Activated T-helper 1 cell treated with anti-CD3 and anti-CD28 coated beads, Interleukin-2, amount 50 U/mL, for 16 hours (primary cell): Measurements from ENCODE around the gene STPG4.

Source experiments
- DNase-seq, 2 donors: peaks; one replicate each; pipeline ENCODE4 v3.0.0-alpha.2; 2020; ENCODE audit warnings: low read depth in 1 of 2, low spot score in 1 of 2

Gene STPG4

DNA sequence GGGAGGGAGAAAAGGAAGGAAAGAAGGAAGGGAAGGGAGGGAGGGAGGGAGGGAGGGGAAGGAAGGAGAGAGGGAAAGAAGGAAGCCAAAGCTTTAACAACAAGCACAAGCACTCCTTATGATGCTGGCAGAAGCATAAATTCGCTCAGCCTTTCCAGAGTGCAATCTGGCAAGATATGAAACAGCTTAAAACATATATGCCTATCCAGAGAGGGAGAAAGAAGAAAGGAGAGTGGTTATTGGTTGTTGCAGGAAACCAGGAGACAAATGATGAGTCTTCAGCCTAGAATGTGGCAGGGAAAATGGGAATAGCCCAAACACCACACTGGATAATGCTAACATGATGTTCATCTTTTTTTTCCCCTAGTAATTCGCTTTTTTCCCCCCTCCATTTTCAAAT is 64.0 kb downstream of the STPG4 start:
- no peak for DNase-seq

DNA sequence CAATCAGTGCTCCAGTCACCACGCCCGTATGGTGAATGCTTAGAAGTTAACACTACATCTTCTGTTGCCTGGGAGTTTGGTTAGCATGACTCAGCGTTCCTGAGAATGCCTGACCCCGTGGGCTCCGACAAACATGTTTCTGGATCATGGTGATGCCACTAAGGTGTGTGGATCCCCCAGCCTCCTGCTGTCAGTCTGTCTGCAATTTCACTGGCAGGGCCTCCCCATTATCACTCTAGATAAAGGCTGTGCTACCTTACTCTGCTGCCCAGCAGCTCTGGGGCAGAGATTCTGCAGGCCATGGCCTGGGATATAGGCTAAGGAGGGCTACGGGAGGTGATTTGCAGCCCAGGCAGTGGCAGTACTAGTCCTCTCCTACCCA is 66.0 kb downstream of the STPG4 start:
- no peak for DNase-seq

DNA sequence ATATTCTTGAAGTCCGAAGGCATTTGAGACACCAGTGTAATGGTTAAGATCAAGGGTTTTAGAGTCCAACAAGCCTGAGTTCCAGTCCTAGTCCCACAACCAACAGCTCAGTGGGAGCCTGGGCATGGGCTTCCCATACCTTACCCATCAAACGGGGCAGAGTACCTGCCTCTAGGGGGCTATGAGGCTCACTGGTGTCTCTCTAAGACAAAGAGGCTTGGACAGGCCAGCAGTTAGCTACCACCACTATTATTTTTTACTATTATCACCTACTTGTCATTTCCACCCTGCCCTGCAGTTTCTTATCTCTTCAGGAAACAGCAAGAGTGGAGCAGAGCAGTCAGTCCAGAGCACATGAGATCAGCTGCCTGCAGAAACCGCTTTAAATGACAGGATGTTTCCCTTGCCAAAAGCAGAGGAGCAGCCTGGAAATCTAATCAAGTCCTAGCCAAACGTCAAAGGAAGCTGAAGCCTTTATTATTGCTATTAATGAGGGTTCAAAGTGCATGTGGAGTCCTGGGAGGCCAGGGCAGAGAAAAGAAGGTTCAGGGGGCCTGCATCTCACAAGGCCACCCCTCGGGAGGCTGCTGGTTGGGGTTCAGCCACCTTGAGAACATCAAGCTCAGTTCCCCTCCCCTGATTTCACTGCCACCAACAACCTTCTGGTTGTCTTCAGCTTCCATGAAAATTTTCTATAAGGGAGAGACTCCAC is 66.6 kb downstream of the STPG4 start:
- no peak for DNase-seq

DNA sequence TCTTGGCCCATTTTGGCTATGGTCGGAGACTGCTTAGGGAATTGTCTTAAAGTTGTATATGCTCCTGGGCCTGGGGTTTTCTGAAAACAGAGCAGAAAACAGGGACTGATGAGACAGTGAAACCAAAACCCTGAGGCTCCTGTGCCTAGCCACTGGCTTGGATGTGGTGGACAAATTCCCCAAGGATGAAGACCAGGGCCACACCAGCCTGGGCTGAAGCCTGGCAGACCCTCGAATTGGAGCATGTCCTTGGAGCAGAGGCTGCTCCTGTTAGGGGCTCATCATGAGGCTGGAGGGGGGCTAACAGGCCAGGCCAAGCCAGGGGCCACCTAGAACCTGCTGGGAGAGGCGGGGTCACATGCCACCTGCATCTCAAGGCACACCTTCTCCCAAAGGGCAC is 68.1 kb downstream of the STPG4 start:
- DNase-seq: no peak

DNA sequence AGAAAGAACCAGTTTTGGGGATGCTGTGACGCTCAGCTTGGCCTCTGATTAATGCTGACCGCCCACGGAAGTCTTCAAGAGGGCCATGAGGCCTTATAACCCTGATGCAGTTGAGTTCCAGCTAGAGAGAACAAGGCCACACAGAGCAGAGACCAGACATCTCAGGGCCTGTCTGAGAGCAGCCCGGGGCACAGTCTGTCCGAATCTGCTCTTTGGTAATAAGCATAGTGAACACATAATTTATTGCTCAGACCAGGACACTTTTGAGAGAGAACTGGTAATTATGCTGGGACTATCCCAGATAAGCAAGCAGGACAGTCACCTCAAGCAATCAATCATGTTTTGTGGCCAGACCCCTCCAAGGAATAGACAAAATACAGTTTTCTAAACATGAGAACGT is 68.5 kb downstream of the STPG4 start:
- DNase-seq: no peak

DNA sequence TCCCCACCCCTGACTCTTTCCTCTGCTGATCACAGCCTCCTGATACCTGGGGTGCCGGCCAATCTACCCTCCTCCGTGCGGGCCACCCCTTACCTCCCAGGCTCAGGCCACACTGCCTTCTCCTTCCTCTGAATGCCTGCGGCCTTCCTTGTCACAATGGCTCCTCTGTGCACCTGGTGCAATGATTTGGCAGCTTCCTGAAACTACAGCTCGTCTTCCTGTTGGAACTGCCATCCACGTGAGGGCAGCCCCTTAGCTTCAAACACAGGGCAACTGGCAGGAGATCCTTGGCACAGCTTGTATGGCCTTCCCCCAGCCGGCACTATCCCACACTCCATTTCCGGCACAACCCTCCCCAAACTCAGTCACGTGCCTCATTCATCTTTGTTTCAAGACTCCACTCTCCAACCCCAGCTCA is 69.0 kb downstream of the STPG4 start:
- no peak for DNase-seq

DNA sequence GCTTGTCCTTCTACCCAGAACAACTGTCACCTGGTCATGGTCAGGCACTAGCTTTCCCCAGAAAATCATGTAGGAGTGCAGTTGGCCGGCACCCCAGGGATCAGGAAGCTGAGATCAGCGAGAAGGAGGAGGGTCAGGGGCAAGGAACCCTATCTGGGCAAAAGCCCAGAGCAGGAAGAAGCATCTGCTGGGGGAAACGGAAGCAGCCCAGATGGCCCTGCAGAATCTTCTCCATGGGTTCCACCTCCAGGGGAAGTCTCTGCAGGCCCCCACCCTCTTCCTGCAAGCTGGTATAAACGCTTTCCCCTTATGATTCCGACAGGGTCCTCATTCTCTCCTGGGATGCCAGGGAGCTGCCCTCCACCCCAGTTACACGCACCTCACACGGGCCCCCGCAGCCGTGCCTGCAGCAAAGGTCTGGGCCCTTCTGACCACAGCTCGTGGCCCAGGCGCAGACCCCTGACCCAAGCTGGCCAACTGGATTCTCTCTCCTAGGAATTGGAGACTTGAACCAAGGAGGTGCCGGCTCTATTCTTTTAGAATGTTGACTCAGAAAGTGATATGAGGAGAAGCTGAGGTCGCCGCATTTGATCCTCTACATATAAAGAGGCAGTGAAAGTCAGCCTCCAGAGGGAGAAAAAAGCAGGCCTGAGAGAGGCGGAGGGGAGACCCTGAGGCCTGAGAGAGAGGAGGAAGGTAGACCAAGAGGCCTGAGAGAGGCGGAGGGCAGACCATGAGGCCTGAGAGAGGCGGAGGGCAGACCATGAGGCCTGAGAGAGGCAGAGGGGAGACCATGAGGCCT is 71.0 kb downstream of the STPG4 start:
- DNase-seq: no peak

DNA sequence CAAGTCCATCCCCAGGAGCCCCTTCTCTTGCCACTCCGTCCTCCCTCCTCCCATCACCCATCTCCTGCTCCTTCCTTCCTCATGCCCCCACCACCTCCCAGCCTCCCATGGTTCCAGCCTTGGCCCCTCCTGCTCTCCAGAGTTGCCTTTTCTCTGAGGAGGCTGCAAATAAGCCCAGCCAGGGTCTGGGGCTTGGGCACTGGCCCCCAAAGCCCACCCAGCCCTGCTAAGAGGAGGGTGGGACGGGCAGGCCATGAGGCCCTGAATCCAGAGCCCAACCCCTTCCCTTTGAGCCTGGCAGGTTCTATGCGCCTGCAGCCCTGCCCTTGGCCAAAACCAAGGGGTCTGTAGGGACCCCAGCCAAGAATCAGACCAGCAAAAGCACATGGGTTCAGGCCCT is 71.6 kb downstream of the STPG4 start:
- no peak for DNase-seq

DNA sequence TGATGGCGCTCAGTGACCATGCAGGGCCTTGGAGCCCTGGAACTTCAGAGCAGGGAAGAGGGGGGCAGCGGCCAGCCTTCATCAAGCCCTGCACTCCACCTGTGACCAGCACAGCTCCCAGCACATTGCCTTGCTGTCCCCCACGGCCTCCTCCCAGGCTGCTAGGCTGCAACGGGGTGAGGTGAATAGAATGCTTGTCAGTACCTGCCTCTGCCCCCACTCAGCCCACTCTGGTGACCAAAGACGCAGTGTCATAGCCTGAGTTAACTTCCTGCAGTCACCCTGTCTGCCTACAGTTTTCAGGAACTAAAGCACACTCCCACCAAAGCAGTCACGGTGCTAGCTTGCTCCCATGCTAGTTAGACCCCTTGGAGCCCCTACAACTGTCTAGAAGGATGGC is 72.1 kb downstream of the STPG4 start:
- DNase-seq: no peak

DNA sequence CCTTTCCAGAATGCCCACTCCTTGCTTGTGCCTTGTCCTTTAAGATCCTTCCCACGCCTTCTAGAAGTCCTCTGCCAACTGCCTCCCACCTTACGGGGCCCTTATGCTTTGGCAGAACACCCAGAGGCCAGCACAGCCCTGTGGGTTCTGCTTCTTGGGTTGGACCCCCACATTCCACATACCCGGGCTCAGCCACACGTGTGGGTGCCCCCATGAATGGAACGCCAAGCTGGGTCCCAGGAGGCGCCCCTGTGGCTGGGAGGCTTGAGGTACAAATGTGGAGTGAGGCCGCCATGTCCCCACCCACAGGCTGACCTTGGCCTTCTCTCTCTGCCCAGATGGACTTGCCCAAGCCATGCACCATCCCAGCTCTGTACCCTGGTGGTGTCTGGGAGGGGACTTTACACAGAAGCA is 74.2 kb downstream of the STPG4 start:
- DNase-seq: no peak

DNA sequence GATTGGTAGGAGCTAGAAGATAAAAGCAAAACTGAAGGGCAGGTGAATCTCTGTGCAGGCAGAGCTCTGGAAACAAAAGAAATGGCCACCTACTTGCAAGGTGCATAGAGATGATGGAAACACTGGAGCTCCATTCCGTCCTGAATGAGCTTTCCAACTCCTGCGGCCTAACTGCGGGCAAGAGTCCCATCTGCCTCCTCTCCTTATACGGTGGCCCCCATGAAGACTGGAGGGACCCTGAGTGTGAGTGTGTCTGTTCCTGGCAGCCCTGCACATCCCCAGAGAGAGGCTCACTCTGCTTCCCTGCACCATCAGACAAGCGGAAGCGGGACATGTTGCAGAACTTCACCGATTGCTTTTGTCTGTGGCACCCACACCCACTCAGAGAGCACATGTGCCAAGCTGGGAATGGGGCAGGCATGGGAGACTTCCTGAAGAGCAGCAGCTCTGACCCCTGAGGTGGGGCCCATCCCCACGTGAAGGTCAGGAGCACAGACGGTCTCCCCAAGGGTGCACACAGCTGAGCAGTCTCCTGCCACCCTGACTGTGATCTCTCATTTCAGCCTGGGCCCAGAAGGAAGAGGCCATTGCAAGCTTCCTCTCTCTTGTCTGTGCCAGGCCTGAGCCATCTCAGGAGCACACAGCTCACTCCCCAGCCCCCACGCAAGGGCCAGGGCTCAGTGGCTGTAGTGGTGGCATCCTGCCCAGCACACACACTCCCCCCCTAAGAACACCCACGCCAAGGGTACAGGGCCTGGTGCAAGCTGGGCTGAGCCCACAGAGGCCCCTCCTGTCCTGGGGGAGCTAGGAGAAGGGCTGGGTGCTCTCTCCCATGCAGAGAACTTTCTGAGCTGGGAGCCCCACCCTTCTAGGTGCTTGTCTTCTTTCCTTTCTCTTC is 75.3 kb downstream of the STPG4 start:
- DNase-seq: no peak

DNA sequence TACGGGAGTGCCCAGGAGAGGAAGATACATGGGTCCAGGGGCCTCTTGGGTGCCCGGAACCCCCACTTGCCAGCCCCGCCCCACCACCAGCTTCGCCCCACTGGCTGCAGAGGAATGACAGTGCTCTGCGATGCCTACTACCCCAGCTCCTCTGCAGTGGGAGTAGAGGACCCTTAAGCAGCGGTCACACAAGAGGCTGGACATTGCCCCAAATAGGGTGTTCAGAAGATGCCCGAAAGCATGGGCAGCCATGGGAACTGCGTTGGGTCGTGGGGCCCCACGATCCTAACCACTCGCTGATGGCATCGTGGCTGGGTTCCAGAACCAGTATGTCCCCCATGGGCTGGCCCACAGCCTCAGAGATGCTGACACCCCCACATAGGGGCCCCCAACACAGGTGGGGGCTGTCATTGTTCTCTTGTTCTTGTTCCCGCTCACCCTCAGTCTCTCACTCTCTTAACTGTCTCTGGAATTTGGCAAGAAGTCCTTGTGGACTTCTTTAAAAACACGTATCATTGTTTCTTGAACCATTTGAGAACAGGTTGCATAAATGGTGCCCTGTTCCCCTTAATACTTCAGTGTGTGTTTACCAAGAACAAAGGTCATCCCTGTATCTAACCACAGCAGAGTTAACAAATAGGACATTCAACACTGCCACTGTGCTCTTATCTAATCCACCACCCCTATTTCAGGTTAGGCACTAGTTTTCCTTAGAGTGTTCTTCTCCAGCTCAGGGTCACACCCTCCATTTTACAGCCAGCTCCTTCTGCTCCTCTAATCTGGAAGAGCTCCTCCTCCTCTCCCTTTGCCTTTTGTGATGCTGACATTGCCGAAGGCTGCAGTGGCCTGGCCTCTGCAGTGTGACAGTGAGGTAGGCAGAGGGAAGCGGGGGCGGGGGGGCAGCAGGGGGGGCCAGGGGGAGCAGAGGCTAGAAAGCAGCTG is 76.3 kb downstream of the STPG4 start:
- no peak for DNase-seq

DNA sequence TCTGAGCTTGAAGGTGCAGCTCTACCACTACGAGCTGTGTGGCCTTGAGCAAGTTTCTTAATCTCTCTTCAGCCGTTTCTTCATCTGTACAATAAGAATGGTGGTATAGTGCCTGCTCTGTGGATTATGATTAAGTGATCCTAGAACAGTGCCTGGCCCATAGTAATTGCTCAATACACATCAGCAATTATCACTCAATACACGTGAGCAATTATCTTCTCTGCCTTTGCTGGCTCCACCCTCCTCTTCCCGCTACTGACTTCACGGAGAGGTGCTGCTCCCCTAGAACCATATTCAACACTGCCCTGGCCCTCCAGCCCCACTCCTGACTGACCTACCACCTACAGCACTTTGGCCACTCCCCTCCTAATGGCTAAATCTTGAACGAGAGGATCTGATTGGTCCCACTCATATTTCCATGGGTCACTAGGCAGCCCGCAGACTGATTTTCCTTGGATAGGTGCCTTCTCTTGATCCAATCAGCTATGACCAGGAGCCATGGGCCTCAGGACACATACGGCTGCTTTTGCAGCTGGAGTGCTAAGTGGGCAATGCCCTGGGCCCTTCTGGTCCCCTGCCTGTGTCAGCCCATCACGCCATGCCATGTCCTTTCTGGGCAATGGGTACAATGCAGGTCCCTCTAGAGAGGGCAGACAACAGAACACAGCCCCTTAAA is 77.5 kb downstream of the STPG4 start:
- DNase-seq: no peak

DNA sequence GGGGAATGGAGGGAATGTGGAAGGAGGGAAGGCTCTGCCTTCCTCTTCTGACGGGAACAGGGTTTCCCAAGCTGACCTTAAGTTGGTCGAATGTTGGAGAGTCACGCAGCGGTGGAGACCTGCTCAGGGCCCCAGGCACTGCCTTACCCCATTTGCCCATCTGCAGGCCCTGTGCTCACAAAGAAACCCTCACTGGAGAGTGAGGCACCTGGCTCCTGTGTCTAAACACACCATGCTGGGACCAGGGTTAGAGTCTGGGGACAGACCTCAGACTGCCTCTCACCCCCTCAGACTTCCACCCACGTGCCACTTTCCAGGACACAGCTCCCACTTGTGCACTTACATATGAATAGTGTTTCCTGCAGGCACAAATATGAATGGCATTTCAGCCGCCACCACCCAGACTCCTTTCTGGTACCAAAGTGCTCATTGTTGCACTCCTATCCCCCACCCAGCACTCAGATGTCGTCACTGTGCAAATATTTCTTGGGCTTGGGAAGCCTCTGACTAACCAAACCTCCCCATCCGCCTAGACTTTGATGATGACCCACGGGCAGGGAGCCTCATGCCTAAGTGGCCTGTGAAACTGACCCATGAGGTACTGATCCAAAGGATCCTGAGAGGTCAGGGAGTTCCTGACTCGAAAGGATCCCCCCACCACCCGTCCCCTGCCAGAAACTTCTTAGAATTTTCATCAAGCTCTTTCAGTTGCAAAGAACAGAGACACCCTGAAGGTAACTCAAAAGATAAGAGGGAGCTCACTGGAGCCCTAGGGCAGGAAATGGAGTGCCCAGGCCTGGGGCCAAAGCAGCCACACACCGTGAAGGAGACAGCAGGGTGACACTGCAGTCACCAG is 78.3 kb downstream of the STPG4 start:
- DNase-seq: no peak

DNA sequence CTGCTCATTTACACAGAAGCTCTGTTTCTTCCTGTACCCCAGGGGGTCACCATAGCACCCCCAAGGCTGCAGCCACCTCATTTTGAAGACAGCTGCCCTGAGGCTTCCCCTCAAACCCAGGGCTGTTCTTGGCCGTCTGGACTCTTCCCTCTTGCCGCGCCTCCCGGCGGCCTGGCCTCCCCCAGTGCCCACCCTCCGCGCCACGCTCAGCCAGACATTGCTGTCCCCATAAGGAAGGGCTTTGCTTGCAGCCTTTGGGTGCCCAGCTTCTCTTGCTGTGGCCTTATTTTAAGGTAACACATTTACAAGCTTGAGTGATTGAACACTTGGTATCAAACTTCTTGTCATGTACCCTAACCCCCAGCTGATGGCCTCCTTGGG is 79.0 kb downstream of the STPG4 start:
- DNase-seq: no peak

DNA sequence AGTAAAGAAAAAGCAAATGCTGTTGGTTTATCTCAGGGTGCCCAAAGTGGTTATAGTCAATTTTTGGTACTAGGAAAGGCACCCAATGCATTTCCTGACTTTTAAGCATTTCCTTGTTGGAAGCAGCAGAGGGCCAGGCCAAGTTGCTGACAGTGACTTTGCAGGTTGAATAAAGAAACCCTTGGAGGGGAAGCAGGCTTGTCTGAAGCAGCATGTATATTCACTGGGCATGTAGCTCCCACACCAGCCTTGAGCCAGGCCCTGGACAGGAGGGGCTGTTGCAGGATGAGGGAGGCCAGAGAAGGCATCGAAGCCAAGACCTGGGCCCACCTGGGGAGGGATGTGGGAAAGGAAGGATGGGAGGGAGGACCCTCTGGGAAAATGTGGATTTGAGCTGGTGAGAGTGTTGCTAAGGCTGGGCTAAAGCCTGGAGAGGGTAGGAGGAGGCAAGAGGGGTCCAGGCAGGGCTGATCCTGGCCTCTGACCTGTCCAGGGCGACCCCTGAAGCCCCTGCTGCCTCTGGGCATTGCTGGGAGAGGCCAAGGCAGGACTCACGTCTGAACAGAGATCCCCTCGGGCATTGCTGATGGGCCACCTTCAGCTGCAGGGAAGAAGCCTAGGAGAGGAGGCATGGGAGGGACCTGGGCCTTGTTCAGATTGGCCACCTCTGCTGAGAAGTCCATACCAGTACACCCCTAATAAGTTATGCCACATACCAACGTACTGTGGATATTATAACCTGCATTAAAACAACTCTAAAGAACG is 79.6 kb downstream of the STPG4 start:
- no peak for DNase-seq

DNA sequence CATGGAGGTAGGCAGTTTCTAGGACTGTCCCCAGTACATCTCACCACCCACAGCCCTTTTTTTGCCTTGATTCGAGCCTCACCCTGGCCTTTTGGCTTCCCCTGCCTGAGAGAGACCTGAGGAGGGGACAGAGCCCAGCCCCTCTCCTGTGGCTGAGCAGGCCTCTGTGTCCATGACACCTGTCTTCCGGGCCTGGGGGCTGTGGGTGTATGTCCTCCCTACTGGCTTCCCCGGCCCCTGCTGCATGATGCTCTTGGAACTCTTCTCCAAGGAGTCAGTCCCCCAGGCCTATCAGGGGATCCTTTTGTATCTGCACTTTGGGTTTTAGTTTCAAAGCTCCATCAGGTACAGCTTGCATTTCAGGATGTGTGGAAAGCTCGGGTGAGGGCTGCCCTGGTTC is 80.4 kb downstream of the STPG4 start:
- no peak for DNase-seq

DNA sequence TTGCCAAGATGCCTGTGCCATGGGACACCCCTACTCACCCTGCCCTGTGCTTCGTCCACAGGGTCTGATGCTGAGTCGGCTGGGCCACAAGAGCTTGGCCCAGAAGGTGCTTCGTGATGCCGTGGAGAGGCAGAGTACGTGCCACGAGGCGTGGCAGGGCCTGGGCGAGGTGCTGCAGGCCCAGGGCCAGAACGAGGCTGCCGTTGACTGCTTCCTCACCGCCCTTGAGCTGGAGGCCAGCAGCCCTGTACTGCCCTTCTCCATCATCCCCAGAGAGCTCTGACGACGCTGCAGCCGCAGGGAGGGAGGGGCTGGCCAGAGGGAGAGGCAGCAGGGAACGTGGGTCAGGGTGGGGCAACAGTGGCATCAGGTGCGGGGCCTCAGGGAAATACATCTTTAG is 81.5 kb downstream of the STPG4 start:
- no peak for DNase-seq

DNA sequence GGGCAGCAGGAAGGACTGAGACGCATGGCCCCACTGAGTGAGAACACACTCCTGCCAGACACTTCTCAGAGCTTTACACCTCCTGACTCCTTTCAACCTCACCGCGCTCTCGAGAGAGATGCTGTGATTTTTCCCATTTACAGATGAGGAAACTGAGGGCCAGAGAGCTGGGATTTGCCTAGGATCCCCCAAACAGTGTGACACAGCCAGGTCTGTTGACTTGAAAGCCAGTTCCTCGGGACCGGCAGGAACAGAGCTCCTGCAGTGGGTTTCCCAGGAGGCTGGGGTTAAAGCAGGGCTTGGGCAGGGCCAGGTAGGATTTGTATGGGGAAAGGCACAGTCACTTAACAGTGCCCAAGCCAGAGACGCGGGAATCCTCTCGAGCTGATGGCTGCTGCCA is 81.9 kb downstream of the STPG4 start:
- no peak for DNase-seq
